ENCODE data around the gene CCT7.
"Not testable (repeated sequence)": the region's sequence is repeated elsewhere in the genome, so short reads cannot be mapped to it uniquely, and the experiment has no call there.

The CCT7 gene

GRCh38 chr2:73255907-73256617 lies 22.0 kb downstream of the CCT7 start:
- DNase-seq (ENCODE audit: low read depth): no peak

GRCh38 chr2:73256618-73256922 lies 22.5 kb downstream of the CCT7 start:
- no peak for DNase-seq (ENCODE audit: low read depth)

GRCh38 chr2:73257021-73257420 lies 22.9 kb downstream of the CCT7 start:
- DNase-seq (ENCODE audit: low read depth): no peak

GRCh38 chr2:73257425-73258125 lies 23.5 kb downstream of the CCT7 start:
- DNase-seq (ENCODE audit: low read depth): no peak

- no peak for DNase-seq (ENCODE audit: low read depth)
Observed at GRCh38 chr2:73258186-73258912, 24.2 kb downstream of the CCT7 start.

GRCh38 chr2:73258913-73259215 lies 24.8 kb downstream of the CCT7 start:
- no peak for DNase-seq (ENCODE audit: low read depth)

- DNase-seq (ENCODE audit: low read depth): no peak
Observed at GRCh38 chr2:73259276-73259675, 25.2 kb downstream of the CCT7 start.

GRCh38 chr2:73259704-73260337 lies 25.7 kb downstream of the CCT7 start:
- DNase-seq (ENCODE audit: low read depth): no peak

- DNase-seq (ENCODE audit: low read depth): peak; percentile 72
Observed at GRCh38 chr2:73260338-73260984, 26.4 kb downstream of the CCT7 start.

- DNase-seq (ENCODE audit: low read depth): no peak
Observed at GRCh38 chr2:73262108-73262651, 28.1 kb downstream of the CCT7 start.

GRCh38 chr2:73262691-73263429 lies 28.8 kb downstream of the CCT7 start:
- DNase-seq (ENCODE audit: low read depth): not testable (repeated sequence)

- DNase-seq (ENCODE audit: low read depth): no peak
Observed at GRCh38 chr2:73263540-73264331, 29.6 kb downstream of the CCT7 start.

- DNase-seq (ENCODE audit: low read depth): no peak
Observed at GRCh38 chr2:73264332-73264606, 30.2 kb downstream of the CCT7 start.

- DNase-seq (ENCODE audit: low read depth): no peak
Observed at GRCh38 chr2:73264783-73265182, 30.7 kb downstream of the CCT7 start.

GRCh38 chr2:73265298-73266060 lies 31.4 kb downstream of the CCT7 start:
- DNase-seq (ENCODE audit: low read depth): no peak

- no peak for DNase-seq (ENCODE audit: low read depth)
Observed at GRCh38 chr2:73266061-73266901, 32.2 kb downstream of the CCT7 start.

GRCh38 chr2:73267008-73267407 lies 32.9 kb downstream of the CCT7 start:
- DNase-seq (ENCODE audit: low read depth): no peak

GRCh38 chr2:73268366-73268829 lies 34.3 kb downstream of the CCT7 start:
- no peak for DNase-seq (ENCODE audit: low read depth)
